GM13976 (cell line): ENCODE data around the gene PCSK1.

Experiments used
- DNase-seq: peaks from one replicate; pipeline ENCODE4 v3.0.0; 2012; ENCODE audit warnings: low spot score
- CTCF ChIP-seq: IDR thresholded peaks from 2 replicates; pipeline ENCODE4 v1.5.1; 2012; ENCODE audit warnings: borderline replicate concordance, mild to moderate bottlenecking; ENCODE audit not compliant: insufficient read depth; ENCODE audit errors: extremely low read depth, missing control alignments, control extremely low read depth
- in situ Hi-C: fragments of 300-500 bp; cut with MboI; formaldehyde crosslinking; loops from one replicate; pipeline ENCODE4 v1.12.0; 2022; ENCODE audit warnings: low sequenced_read_pairs, mixed read lengths, inconsistent platforms; ENCODE audit not compliant: unreplicated experiment

Gene PCSK1

GRCh38 chr5:96433066-96433447 lies at the start of gene PCSK1:
Gene PCSK1, minus strand, starts transcription at chr5:96433248. Its CDS starts 206 bp downstream, at chr5:96433042.
- no peak for TF ChIP-seq CTCF
- no peak for DNase-seq
- in situ Hi-C loops = loop anchor here (10.0 kb wide), 1 partner anchor 578 kb away; no protein-coding TSS in a partner anchor

GRCh38 chr5:96481867-96482266 lies 48.8 kb upstream of the PCSK1 start:
- in situ Hi-C loops = no loop called here
- DNase-seq = no peak
- TF ChIP-seq CTCF = no peak

- DNase-seq = no peak
- in situ Hi-C loops = no loop called here
- TF ChIP-seq CTCF = no peak
Measured at GRCh38 chr5:96481009-96481786, 48.1 kb upstream of the PCSK1 start.

- no peak for DNase-seq
- TF ChIP-seq CTCF = no peak
- in situ Hi-C loops = no loop called here
Measured at GRCh38 chr5:96478983-96479382, 45.9 kb upstream of the PCSK1 start.

- no peak for DNase-seq
- in situ Hi-C loops = no loop called here
Measured at GRCh38 chr5:96476654-96477053, 43.6 kb upstream of the PCSK1 start.

GRCh38 chr5:96474073-96474472 lies 41.0 kb upstream of the PCSK1 start:
- in situ Hi-C loops = no loop called here
- TF ChIP-seq CTCF = no peak
- no peak for DNase-seq

More at GRCh38 chr5:96476654-96477053, 43.6 kb upstream of the PCSK1 start:
- TF ChIP-seq CTCF = no peak
